Neural crest cell (in vitro differentiated cells): Measurements from ENCODE around the gene SREBF2. TPM values are rescaled to one million over a fixed set of nuclear protein-coding genes. Genes with fewer than 3 reads are reported as not detected.

Experiments used
- DNase-seq: peaks from one replicate; pipeline ENCODE4 v3.0.0; 2021; ENCODE audit warnings: low read depth, mixed read lengths, low spot score
- H3K27ac Mint-ChIP-seq: one replicate; pipeline ENCODE4 v1.8.0; 2021; ENCODE audit warnings: mild to moderate bottlenecking, mixed read lengths; ENCODE audit not compliant: unreplicated experiment
- H3K27me3 Mint-ChIP-seq: 2 replicates; pipeline ENCODE4 v1.8.0; 2021; ENCODE audit warnings: low read depth, mild to moderate bottlenecking, mixed read lengths
- H3K36me3 Mint-ChIP-seq: 2 replicates; pipeline ENCODE4 v1.8.0; 2021; ENCODE audit warnings: low read depth, mild to moderate bottlenecking, mixed read lengths
- H3K4me1 Mint-ChIP-seq: 2 replicates; pipeline ENCODE4 v1.8.0; 2021; ENCODE audit warnings: mixed read lengths
- H3K4me3 Mint-ChIP-seq: one replicate; pipeline ENCODE4 v1.8.0; 2021; ENCODE audit warnings: mild to moderate bottlenecking, mixed read lengths
- H3K9me3 Mint-ChIP-seq: 2 replicates; pipeline ENCODE4 v1.8.0; 2021; ENCODE audit warnings: mixed read lengths
- total RNA-seq: library from RNA; stranded (reverse); gene quantifications from 2 replicates; pipeline ENCODE4 v1.2.1, GENCODE V29; 2021
- TF ChIP-seq, protein P1 (sequence below): fragments of 200-600 bp; sonication (generic); conservative IDR thresholded peaks from 2 replicates; pipeline ENCODE4 v1.5.0; 2021; ENCODE audit warnings: antibody characterized with exemption, mild to moderate bottlenecking

Gene SREBF2
- total RNA-seq, 1 donor from 2014 or later, result 209 TPM

DNA sequence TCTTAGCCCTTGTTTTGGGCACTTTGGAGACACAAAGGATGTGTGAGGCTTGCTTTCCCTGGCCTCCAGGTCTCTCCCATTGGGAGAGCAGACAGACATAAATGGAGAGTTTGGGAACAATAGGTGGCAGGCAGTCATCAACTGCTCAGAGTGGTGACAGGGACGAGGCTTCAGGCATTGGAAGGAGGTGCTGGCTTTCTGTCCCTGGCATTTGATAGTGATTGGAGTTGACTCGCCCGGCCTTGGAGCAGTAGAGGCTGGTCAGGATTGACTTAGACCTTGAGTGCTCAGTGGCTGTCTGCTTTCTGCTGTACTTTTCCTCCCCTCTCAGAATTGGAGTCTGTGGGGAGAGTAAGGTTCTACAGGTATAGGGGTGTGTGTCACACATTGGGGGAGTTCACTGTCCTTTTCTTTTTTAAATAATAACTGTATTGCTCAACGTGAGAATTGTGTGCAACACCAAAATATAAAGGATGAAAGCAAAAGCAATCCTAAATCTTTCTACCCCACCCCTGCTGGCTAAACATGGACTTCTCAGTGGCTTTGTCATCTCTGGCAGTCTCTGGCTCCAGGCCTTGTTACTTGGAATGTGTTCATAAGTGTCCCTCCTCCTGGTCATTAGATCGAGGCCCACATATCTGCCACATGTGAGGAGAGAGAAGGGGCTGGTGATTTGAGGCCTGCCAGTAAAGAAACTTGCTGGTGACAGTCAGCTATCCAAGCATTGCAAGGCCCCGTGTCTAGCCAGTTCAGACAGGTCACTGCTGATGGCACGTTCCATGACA, 60.9 kb downstream of the SREBF2 start:
- no peaks in the 10 kb centered on the region for H3K4me1 Mint-ChIP-seq
- H3K4me3 Mint-ChIP-seq, result no peak overlapping the region
- H3K27ac Mint-ChIP-seq, result peak overlapping the region; percentile 27
- H3K36me3 Mint-ChIP-seq, result peaks cover 7% of the 10 kb centered on the region
- TF ChIP-seq, protein P1, sequence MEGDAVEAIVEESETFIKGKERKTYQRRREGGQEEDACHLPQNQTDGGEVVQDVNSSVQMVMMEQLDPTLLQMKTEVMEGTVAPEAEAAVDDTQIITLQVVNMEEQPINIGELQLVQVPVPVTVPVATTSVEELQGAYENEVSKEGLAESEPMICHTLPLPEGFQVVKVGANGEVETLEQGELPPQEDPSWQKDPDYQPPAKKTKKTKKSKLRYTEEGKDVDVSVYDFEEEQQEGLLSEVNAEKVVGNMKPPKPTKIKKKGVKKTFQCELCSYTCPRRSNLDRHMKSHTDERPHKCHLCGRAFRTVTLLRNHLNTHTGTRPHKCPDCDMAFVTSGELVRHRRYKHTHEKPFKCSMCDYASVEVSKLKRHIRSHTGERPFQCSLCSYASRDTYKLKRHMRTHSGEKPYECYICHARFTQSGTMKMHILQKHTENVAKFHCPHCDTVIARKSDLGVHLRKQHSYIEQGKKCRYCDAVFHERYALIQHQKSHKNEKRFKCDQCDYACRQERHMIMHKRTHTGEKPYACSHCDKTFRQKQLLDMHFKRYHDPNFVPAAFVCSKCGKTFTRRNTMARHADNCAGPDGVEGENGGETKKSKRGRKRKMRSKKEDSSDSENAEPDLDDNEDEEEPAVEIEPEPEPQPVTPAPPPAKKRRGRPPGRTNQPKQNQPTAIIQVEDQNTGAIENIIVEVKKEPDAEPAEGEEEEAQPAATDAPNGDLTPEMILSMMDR, result no peak
- DNase-seq, result no peak
- H3K9me3 Mint-ChIP-seq, result no peaks in the 10 kb centered on the region
- H3K27me3 Mint-ChIP-seq, result no peaks in the 10 kb centered on the region

DNA sequence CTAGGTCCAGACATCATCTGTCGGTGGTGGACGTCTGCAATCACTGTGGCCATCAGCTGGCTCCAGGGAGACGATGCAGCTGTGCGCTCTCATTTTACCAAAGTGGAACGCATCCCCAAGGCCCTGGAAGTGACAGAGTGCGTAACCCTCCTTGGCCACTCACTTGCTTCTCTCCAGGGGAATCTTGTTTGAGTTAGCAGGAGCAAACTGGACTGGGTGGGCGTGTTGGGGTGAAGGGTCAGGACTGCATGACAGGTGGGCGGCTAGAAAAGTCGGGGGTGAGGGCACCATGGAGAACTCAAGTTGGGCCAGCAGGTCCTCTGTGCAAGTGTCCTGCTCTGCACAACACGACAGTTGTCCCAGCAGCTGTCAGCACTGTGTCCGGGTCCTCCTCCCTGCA, 65.7 kb downstream of the SREBF2 start:
- DNase-seq, result no peak
- Mint-ChIP-seq H3K4me3 (no peak overlapping the region), H3K9me3 (no peaks in the 10 kb centered on the region), H3K27me3 (no peaks in the 10 kb centered on the region), H3K27ac (no peak overlapping the region), H3K36me3 (peaks cover 2% of the 10 kb centered on the region), H3K4me1 (no peaks in the 10 kb centered on the region)
- TF ChIP-seq, protein P1, result no peak

DNA sequence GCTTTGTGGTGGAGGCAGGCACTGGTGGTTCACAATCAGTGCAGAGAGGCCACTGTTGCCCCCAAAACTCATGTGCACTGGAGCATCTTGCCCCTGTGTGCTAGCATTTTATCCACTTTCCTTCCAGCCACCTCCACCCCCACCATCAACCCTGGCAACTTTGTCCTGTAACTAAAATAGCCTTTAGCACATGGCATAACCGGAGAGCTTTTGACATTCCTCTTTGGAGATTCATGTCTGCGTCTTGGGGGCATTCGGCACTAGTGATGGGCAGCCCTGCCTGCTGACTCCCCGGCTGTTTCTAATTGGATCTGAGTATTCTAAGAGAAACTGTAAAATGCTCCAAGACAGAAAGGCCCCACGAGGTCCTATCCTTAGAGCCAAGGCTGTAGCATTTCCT, 66.2 kb downstream of the SREBF2 start:
- TF ChIP-seq, protein P1, result no peak
- H3K4me1 Mint-ChIP-seq, result no peaks in the 10 kb centered on the region
- H3K36me3 Mint-ChIP-seq, result peaks cover 3% of the 10 kb centered on the region
- no peak for DNase-seq
- no peak overlapping the region for H3K4me3 Mint-ChIP-seq
- no peak overlapping the region for H3K27ac Mint-ChIP-seq
- peaks cover 2% of the 10 kb centered on the region for H3K27me3 Mint-ChIP-seq
- H3K9me3 Mint-ChIP-seq, result no peaks in the 10 kb centered on the region

DNA sequence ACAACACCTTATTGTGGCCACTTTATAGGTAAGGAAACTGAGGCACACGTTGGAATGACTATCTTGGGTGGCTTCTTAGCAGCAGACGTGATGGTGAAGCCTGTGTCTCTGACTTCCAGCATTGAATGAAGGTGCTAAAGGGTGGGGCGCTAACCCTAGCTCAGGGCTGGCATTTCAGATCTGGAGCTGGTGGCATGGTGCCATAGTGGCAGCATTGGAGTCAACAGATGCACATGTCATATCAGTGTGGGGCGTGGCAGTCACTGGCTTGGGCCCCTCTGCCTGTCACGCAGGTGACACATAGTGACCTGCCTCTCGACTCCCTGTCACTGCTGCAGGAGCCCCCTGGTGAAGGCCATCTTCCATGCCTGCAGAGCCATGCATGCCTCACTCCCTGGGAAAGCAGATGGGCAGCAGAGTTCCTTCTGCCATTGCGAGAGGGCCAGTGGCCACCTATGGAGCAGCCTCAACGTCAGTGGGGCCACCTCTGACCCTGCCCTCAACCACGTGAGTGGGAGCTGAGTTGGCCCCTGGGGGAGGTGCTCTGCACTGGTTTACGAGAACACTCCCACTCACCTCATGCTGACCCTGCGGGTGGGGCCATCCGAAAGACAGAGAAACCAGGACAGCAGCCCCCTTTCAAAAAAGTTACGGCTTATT, 67.2 kb downstream of the SREBF2 start:
- no peak overlapping the region for H3K4me3 Mint-ChIP-seq
- no peak for DNase-seq
- no peak overlapping the region for H3K27ac Mint-ChIP-seq
- H3K4me1 Mint-ChIP-seq, result no peaks in the 10 kb centered on the region
- TF ChIP-seq, protein P1, result no peak
- H3K9me3 Mint-ChIP-seq, result no peaks in the 10 kb centered on the region
- H3K36me3 Mint-ChIP-seq, result peaks cover 5% of the 10 kb centered on the region
- H3K27me3 Mint-ChIP-seq, result peaks cover 3% of the 10 kb centered on the region

DNA sequence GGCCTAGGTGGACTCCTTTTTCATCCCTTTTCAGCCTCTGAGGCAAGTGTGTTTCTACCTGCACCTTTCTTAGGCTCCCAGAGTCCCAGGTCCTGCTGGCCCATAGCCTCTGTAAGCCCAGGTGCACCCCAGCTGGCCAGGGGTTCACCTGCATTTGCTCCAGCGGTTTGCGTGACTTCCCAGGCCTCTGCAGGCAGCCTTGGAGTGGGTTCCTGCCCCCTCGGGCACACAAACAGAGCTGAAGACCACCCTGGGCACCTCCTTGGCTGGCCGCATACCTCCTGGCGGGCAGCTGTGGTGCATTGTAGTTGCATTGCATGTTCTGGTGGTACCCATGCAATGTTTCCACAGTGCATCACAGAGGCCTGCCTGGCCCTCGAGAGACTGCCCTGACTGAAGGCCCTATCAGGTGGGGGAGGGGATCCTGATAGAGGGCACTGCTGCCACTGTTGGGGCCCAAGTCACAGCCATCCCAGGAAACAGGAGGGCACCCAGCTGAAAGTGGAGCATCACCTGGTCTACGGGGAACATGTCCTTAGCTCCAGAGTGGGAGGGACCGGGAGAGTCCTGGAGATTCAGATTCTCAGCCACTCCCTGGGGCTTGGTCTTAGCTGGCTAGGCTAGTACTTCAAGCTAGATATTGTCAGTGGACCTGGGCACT, 67.9 kb downstream of the SREBF2 start:
- Mint-ChIP-seq H3K27ac (no peak overlapping the region), H3K27me3 (peaks cover 3% of the 10 kb centered on the region), H3K36me3 (peaks cover 7% of the 10 kb centered on the region), H3K4me3 (no peak overlapping the region), H3K9me3 (no peaks in the 10 kb centered on the region), H3K4me1 (no peaks in the 10 kb centered on the region)
- no peak for DNase-seq
- TF ChIP-seq, protein P1, result no peak
